Smooth muscle cell (in vitro differentiated cells): ENCODE data around the gene FHIT. TPM values are rescaled to one million over a fixed set of nuclear protein-coding genes. Genes with fewer than 3 reads are reported as not detected.

ENCODE experiments used
- DNase-seq: peaks from one replicate; lab custom pipeline; 2025; ENCODE audit not compliant: unreplicated experiment; lab: John Stamatoyannopoulos, UW
- H2AFZ ChIP-seq: fragments of 200-600 bp; sonication (generic); 2 replicates; pipeline ENCODE4 v1.6.0; 2016; ENCODE audit warnings: antibody characterized with exemption, low read depth, mild to moderate bottlenecking
- H3F3A ChIP-seq: fragments of 200-600 bp; sonication (generic); 2 replicates; pipeline ENCODE4 v1.6.0; 2017; ENCODE audit warnings: antibody characterized with exemption, low read depth
- H3K27ac ChIP-seq: fragments of 200-600 bp; sonication (generic); 2 replicates; pipeline ENCODE4 v1.5.1; 2016; ENCODE audit warnings: low read depth, mild to moderate bottlenecking
- H3K27me3 ChIP-seq: fragments of 200-600 bp; sonication (generic); 2 replicates; pipeline ENCODE4 v1.6.1; 2016; ENCODE audit warnings: low read depth, mild to moderate bottlenecking
- H3K36me3 ChIP-seq: fragments of 200-600 bp; sonication (generic); 2 replicates; pipeline ENCODE4 v1.5.1; 2016; ENCODE audit warnings: low read depth
- H3K4me1 ChIP-seq: fragments of 200-600 bp; sonication (generic); 2 replicates; pipeline ENCODE4 v1.5.1; 2016; ENCODE audit warnings: low read depth
- H3K4me2 ChIP-seq: fragments of 200-600 bp; sonication (generic); 2 replicates; pipeline ENCODE4 v1.6.0; 2016; ENCODE audit warnings: mild to moderate bottlenecking
- H3K4me3 ChIP-seq: fragments of 200-600 bp; sonication (generic); 2 replicates; pipeline ENCODE4 v1.5.1; 2016; ENCODE audit warnings: mild to moderate bottlenecking
- H3K79me2 ChIP-seq: fragments of 200-600 bp; sonication (generic); 2 replicates; pipeline ENCODE4 v1.6.0; 2016; ENCODE audit warnings: low read depth, mild to moderate bottlenecking
- H3K9ac ChIP-seq: fragments of 200-600 bp; sonication (generic); 2 replicates; pipeline ENCODE4 v1.6.0; 2016; ENCODE audit warnings: low read depth
- H3K9me3 ChIP-seq: fragments of 200-600 bp; sonication (generic); replicated peaks from 2 replicates; pipeline ENCODE4 v1.5.1; 2016; ENCODE audit warnings: low read depth
- H4K20me1 ChIP-seq: fragments of 200-600 bp; sonication (generic); 2 replicates; pipeline ENCODE4 v1.6.0; 2016; ENCODE audit warnings: low read depth
- CTCF ChIP-seq: fragments of 200-600 bp; sonication (generic); IDR thresholded peaks from 2 replicates; pipeline ENCODE4 v1.5.1; 2017; ENCODE audit warnings: borderline replicate concordance, mild to moderate bottlenecking, antibody characterized with exemption; ENCODE audit not compliant: insufficient read depth, poor library complexity, severe bottlenecking
- whole genome bisulfite sequencing: methylation state at CpG from one replicate; pipeline ENCODE4 v1.1.7; 2016; ENCODE audit warnings: low lambda C conversion rate; 5-methylcytosine and 5-hydroxymethylcytosine counted together
- polyA plus RNA-seq: library from polyadenylated mRNA; unstranded; fragments of >200 nt; fragmentation: Nextera tagmentation; extraction: Ambion mirVana; gene quantifications from 2 replicates; pipeline ENCODE4 v1.2.1, GENCODE V29; 2016
- total RNA-seq: library from RNA; depleted of rRNA; stranded (reverse); fragments of >200 nt; gene quantifications from 2 replicates; pipeline ENCODE4 v1.2.3, GENCODE V29; 2014

The FHIT gene
- total and polyA plus RNA-seq, 2 experiments from 2014 or later = 5.9 to 6.7 TPM

DNA sequence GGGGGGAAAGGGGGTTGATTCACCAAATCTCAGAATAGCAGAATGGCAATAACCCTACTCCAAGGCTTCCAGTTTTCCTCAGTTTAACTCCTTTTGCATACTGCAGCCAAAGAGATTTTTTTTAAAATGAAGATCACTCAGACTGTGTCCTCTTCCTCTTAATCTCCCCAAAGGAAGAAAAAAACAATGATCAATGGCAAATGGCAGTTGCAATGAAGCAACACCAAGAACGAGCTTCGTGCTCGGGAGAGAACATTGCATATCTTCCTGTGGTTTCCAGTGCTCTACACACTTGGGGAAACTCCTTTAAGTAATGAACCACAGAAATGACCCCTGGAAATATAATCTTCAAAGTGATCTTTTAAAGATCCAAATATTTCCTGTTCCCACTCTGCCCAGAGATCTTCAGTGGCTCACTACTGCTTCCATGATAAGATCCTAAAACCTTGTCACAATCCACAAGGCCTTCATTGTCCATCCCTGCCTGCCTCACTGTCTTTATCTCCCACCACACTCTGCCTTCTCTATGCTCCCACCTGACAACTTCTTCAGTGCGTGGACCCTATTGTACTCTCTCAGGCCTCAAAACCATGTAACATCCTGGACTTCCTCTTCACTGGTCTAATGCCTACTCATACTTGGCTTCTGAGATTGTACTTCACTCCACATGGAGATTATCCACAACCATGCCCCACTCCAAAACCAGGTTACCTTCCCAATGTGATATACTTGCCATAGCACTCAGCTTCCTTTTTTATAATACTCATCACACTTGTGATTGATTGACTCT is 394.8 kb downstream of the FHIT start:
- H3K4me1 ChIP-seq = no peaks in the 10 kb centered on the region
- H3K4me3 ChIP-seq = no peak overlapping the region
- no peak for TF ChIP-seq CTCF
- H3K9ac ChIP-seq = no peak overlapping the region
- 76% methylated on average over 4 of the region's 4 CpGs for WGBS
- no peaks in the 10 kb centered on the region for H3K36me3 ChIP-seq
- DNase-seq = no peak
- no peak overlapping the region for H3K4me2 ChIP-seq
- no peaks in the 10 kb centered on the region for H3K9me3 ChIP-seq
- no peaks in the 10 kb centered on the region for H3F3A ChIP-seq
- H3K79me2 ChIP-seq = no peaks in the 10 kb centered on the region
- H3K27ac ChIP-seq = no peak overlapping the region
- H3K27me3 ChIP-seq = no peaks in the 10 kb centered on the region
- no peaks in the 10 kb centered on the region for H4K20me1 ChIP-seq
- no peak overlapping the region for H2AFZ ChIP-seq

DNA sequence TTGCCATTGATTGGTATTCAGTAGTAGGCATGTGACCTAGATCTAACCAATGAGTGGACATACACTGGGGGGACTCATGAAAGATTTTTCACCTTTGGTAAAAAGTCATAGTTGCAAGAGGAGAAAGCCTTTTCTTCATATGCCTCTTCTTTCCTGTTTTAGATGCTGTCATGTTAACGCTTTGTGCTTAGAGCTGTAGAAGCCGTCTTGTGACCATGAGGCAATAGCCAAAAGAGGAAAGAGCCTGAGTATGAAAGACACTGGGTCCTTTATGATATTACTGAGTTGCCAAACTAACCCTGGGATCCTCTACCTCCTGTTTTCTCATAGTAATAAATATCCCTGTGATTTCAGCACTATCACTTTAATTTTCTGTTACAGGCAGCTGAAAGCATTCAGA is 396.0 kb downstream of the FHIT start:
- H3K4me3 ChIP-seq = no peak overlapping the region
- H3K36me3 ChIP-seq = no peaks in the 10 kb centered on the region
- H3K4me2 ChIP-seq = no peak overlapping the region
- no peaks in the 10 kb centered on the region for H3K79me2 ChIP-seq
- 98% methylated on average over 2 of the region's 2 CpGs for WGBS
- H2AFZ ChIP-seq = no peak overlapping the region
- no peaks in the 10 kb centered on the region for H3F3A ChIP-seq
- TF ChIP-seq CTCF = no peak
- no peak overlapping the region for H3K9ac ChIP-seq
- no peaks in the 10 kb centered on the region for H4K20me1 ChIP-seq
- no peaks in the 10 kb centered on the region for H3K9me3 ChIP-seq
- H3K27me3 ChIP-seq = no peaks in the 10 kb centered on the region
- no peak for DNase-seq
- no peaks in the 10 kb centered on the region for H3K4me1 ChIP-seq
- H3K27ac ChIP-seq = no peak overlapping the region

DNA sequence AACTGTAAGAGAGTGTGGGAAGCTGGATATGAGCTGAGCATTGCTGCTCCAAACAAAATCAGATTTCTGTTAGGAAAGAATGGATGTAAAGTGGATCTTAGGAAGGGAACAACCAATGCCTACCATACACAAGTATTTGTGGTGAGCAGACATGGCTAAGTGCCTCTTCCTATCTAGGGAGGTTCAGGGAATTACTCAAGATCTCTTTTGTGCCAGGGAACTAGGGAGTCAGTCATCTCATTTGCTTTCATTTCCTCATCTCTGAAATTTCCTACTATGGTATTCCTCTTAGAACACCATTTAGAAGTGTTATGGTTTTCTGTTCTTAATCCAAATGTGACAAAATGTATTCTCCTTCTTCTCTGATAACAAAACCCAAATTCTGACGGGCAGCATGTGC is 396.5 kb downstream of the FHIT start:
- no peak for DNase-seq
- no peaks in the 10 kb centered on the region for H3K9me3 ChIP-seq
- TF ChIP-seq CTCF = no peak

GRCh38 chr3:60847791-60848190 is 403.5 kb downstream of the FHIT start:
- Histone ChIP-seq H3K27ac (no peak overlapping the region), H3K4me1 (no peaks in the 10 kb centered on the region), H3K79me2 (no peaks in the 10 kb centered on the region), H3K9me3 (no peaks in the 10 kb centered on the region), H4K20me1 (no peaks in the 10 kb centered on the region), H3F3A (no peaks in the 10 kb centered on the region), H3K4me2 (no peak overlapping the region), H2AFZ (no peak overlapping the region), H3K4me3 (no peak overlapping the region), H3K9ac (no peak overlapping the region), H3K36me3 (no peaks in the 10 kb centered on the region), H3K27me3 (no peaks in the 10 kb centered on the region)
- DNase-seq = no peak
- WGBS = 70% methylated on average over 2 of the region's 2 CpGs
- TF ChIP-seq CTCF = no peak

More for the DNA sequence above, 396.5 kb downstream of the FHIT start:
- WGBS = 94% methylated on average over 1 of the region's 1 CpG
- H3K4me2 ChIP-seq = no peak overlapping the region
- no peaks in the 10 kb centered on the region for H3K27me3 ChIP-seq
- no peaks in the 10 kb centered on the region for H3K79me2 ChIP-seq
- H3K36me3 ChIP-seq = no peaks in the 10 kb centered on the region
- no peak overlapping the region for H3K9ac ChIP-seq
- no peak overlapping the region for H2AFZ ChIP-seq
- H3K27ac ChIP-seq = no peak overlapping the region
- no peaks in the 10 kb centered on the region for H4K20me1 ChIP-seq
- H3K4me1 ChIP-seq = no peaks in the 10 kb centered on the region
- no peaks in the 10 kb centered on the region for H3F3A ChIP-seq
- H3K4me3 ChIP-seq = no peak overlapping the region
